ENCODE results near the gene FZD10. TPM values are rescaled to one million over a fixed set of nuclear protein-coding genes. Genes with fewer than 3 reads are reported as not detected.
A peak's percentile ranks its signal among the peaks of the same experiment; 100 is the strongest.

Gene FZD10, protein sequence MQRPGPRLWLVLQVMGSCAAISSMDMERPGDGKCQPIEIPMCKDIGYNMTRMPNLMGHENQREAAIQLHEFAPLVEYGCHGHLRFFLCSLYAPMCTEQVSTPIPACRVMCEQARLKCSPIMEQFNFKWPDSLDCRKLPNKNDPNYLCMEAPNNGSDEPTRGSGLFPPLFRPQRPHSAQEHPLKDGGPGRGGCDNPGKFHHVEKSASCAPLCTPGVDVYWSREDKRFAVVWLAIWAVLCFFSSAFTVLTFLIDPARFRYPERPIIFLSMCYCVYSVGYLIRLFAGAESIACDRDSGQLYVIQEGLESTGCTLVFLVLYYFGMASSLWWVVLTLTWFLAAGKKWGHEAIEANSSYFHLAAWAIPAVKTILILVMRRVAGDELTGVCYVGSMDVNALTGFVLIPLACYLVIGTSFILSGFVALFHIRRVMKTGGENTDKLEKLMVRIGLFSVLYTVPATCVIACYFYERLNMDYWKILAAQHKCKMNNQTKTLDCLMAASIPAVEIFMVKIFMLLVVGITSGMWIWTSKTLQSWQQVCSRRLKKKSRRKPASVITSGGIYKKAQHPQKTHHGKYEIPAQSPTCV
- total RNA-seq (not detected), polyA plus RNA-seq (not detected)

DNA sequence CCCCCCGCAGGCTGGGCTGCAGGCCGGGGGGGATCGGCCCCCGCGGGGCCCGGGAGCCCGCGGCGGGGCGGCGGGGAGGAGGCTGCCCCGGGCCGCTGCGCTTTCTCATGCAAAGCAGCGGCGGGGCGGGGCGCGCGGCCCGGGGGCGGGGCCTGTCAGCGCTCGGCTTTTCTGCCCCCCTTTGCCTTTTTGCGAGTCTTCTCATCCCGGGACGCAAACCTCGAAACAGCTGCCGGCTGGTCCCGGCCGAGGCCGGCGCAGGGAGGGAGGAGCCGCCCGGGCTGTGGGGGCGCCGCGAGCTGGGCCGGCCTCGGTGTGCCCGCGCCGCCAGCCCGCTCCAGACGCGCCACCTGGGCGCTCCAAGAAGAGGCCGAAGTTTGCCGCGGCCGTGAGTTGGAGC is at the start of gene FZD10:
Gene FZD10, plus strand, starts transcription at position 198 of the 400 bp plus-strand sequence. CDS start 479 bp downstream, outside the sequence.
- peaks cover 0 to 2% (median 0%) of the 10 kb centered on the region in 8 donors for H3K9me3 Mint-ChIP-seq
- no peak within 1 kb of the TSS for H3K27ac Mint-ChIP-seq
- ChIA-PET POLR2A (ENCODE audit: partially characterized antibody) (no interaction called here), CTCF (ENCODE audit: partially characterized antibody) (no interaction called here)
- Histone ChIP-seq H3K4me1 (ENCODE audit: insufficient read depth, low read length) (no peaks in the 10 kb centered on the region), H3K27me3 (ENCODE audit: insufficient read depth, low read length) (no peaks in the 10 kb centered on the region), H3K27ac (ENCODE audit: low read depth, low read length) (no peak within 1 kb of the TSS), H3K4me3 (ENCODE audit: low read length in 2 of 2) (no peak within 1 kb of the TSS), H3K9me3 (ENCODE audit: control insufficient read depth in 1 of 2, low read length in 2 of 2) (no peaks in the 10 kb centered on the region), H3K36me3 (ENCODE audit: insufficient read depth, low read length) (no peaks in the 10 kb centered on the region)
- no peaks in the 10 kb centered on the region for H3K36me3 Mint-ChIP-seq
- peaks cover 20 to 26% of the 10 kb centered on the region in 2 donors for H3K27me3 Mint-ChIP-seq
- intact Hi-C loops (cut with micrococcal nuclease), result no loop called here
- peak within 1 kb of the TSS in 3 of 8 donors; percentile 58 to 70 (median 62) for H3K4me3 Mint-ChIP-seq
- peaks cover 0 to 12% (median 0%) of the 10 kb centered on the region in 4 donors for H3K4me1 Mint-ChIP-seq
- no peak for DNase-seq

DNA sequence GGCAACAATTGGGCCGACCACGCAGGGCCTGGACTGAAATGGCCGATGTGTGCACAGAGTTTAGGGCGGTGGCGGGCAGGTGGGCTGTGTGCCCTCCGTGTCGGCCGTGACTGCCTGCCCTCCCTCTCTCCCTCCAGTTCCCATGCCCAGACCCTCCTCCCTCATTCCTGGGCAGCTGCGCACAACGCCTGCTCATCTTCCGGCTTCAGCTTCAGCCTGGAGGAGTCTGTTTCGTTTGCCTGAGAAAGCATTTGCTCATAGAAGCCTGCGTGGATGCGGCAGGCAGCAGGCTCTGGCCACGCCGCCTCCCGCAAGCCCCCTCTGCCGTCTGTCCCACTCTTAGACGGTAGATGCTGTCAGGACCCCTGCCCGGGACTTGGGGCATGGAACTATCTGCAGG is 47.3 kb upstream of the FZD10 start:
- peaks cover 3 to 4% of the 10 kb centered on the region in 2 donors for H3K27me3 Mint-ChIP-seq
- H3K9me3 ChIP-seq (ENCODE audit: control insufficient read depth in 1 of 2, low read length in 2 of 2), result no peaks in the 10 kb centered on the region
- no peaks in the 10 kb centered on the region for H3K27me3 ChIP-seq (ENCODE audit: insufficient read depth, low read length)
- H3K4me3 ChIP-seq (ENCODE audit: low read length in 2 of 2), result no peak overlapping the region
- peaks cover 0 to 4% (median 3%) of the 10 kb centered on the region in 8 donors for H3K9me3 Mint-ChIP-seq
- no peak overlapping the region for H3K27ac ChIP-seq (ENCODE audit: low read depth, low read length)
- intact Hi-C loops (cut with micrococcal nuclease), result no loop called here
- no peak for DNase-seq
- no peaks in the 10 kb centered on the region for H3K36me3 ChIP-seq (ENCODE audit: insufficient read depth, low read length)
- no peak overlapping the region for H3K27ac Mint-ChIP-seq
- H3K4me3 Mint-ChIP-seq, result no peak overlapping the region
- ChIA-PET CTCF (ENCODE audit: partially characterized antibody) (no interaction called here), POLR2A (ENCODE audit: partially characterized antibody) (no interaction called here)
- no peaks in the 10 kb centered on the region for H3K4me1 ChIP-seq (ENCODE audit: insufficient read depth, low read length)
- no peaks in the 10 kb centered on the region for H3K4me1 Mint-ChIP-seq
- H3K36me3 Mint-ChIP-seq, result no peaks in the 10 kb centered on the region

DNA sequence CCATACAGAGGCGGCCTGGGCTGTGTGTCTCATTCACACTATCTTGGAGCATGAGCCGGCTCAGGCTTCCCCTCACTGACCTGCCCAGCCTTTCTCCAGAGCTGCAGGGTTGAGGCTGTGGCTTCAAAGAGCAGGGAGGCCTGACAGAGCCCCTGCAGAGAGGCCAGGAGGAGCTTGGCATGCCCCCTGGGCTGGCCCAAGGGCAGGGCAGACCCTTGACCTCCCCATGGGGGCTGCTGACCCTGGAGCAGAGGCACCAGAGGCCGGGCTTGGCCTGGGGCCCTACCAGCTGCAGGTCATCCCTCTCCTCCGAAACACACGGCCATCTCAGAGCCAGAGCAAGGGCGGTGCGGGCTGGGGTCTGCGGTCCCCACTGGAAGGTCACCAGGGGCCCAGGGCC is 46.6 kb upstream of the FZD10 start:
- Histone ChIP-seq H3K27me3 (ENCODE audit: insufficient read depth, low read length) (no peaks in the 10 kb centered on the region), H3K4me1 (ENCODE audit: insufficient read depth, low read length) (no peaks in the 10 kb centered on the region), H3K27ac (ENCODE audit: low read depth, low read length) (no peak overlapping the region), H3K9me3 (ENCODE audit: control insufficient read depth in 1 of 2, low read length in 2 of 2) (no peaks in the 10 kb centered on the region), H3K36me3 (ENCODE audit: insufficient read depth, low read length) (no peaks in the 10 kb centered on the region), H3K4me3 (ENCODE audit: low read length in 2 of 2) (no peak overlapping the region)
- intact Hi-C loops (cut with micrococcal nuclease), result no loop called here
- Mint-ChIP-seq H3K4me1 (no peaks in the 10 kb centered on the region), H3K27me3 (peaks cover 3% of the 10 kb centered on the region in 2 donors), H3K4me3 (no peak overlapping the region), H3K36me3 (no peaks in the 10 kb centered on the region), H3K27ac (no peak overlapping the region), H3K9me3 (peaks cover 0 to 3% (median 0%) of the 10 kb centered on the region in 8 donors)
- ChIA-PET POLR2A (ENCODE audit: partially characterized antibody) (no interaction called here), CTCF (ENCODE audit: partially characterized antibody) (no interaction called here)
- no peak for DNase-seq

DNA sequence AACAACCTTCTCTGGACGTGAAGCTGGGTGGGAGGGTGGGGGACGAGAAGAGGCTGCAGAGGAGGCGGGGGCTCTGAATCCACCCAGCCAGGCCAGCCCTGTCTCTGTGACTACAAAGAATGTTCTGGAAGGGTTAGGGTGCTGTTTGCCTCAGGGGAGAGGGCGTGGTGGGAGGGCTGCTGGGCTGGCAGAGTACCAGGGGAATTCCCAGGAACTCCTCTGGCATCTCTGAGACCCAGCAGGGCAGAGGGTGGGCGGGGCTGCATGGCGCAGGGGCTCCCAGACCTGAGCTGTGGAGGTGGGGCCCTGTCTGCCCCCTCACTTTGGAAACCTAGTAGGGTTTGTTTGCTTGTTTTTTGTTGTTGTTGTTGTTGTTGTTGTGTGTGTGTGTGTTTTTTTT is 45.5 kb upstream of the FZD10 start:
- Mint-ChIP-seq H3K27me3 (peaks cover 3% of the 10 kb centered on the region in 2 donors), H3K4me1 (no peaks in the 10 kb centered on the region), H3K4me3 (no peak overlapping the region), H3K36me3 (no peaks in the 10 kb centered on the region), H3K27ac (no peak overlapping the region), H3K9me3 (peaks cover 0 to 8% (median 0%) of the 10 kb centered on the region in 8 donors)
- Histone ChIP-seq H3K4me1 (ENCODE audit: insufficient read depth, low read length) (no peaks in the 10 kb centered on the region), H3K36me3 (ENCODE audit: insufficient read depth, low read length) (no peaks in the 10 kb centered on the region), H3K9me3 (ENCODE audit: control insufficient read depth in 1 of 2, low read length in 2 of 2) (no peaks in the 10 kb centered on the region), H3K4me3 (ENCODE audit: low read length in 2 of 2) (no peak overlapping the region), H3K27me3 (ENCODE audit: insufficient read depth, low read length) (no peaks in the 10 kb centered on the region), H3K27ac (ENCODE audit: low read depth, low read length) (no peak overlapping the region)
- CTCF ChIA-PET (ENCODE audit: partially characterized antibody), result no interaction called here
- POLR2A ChIA-PET (ENCODE audit: partially characterized antibody), result no interaction called here
- no peak for DNase-seq
- intact Hi-C loops (cut with micrococcal nuclease), result no loop called here

DNA sequence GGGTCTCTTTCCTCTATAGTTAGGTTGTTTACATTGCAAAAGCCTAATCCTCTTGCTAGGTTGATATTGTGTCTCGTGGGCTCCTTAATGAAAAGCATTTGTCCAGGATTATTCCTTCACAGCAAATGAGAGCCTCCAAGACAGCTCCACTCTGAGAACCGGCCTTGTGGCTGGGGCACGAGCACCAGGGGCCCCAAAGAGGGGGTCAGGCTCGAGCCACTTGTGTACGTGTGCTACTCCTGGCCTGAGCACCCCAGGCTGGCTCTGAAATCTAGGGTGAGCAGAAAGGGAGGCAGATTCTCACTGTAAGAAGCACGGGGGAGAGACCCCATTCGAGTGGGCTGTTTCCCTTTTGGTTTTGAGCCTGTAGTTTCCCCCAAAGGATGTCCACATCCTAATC is 45.0 kb upstream of the FZD10 start:
- intact Hi-C loops (cut with micrococcal nuclease), result no loop called here
- peaks cover 0 to 8% (median 0%) of the 10 kb centered on the region in 8 donors for H3K9me3 Mint-ChIP-seq
- Histone ChIP-seq H3K4me3 (ENCODE audit: low read length in 2 of 2) (no peak overlapping the region), H3K4me1 (ENCODE audit: insufficient read depth, low read length) (no peaks in the 10 kb centered on the region), H3K36me3 (ENCODE audit: insufficient read depth, low read length) (no peaks in the 10 kb centered on the region), H3K27me3 (ENCODE audit: insufficient read depth, low read length) (no peaks in the 10 kb centered on the region), H3K9me3 (ENCODE audit: control insufficient read depth in 1 of 2, low read length in 2 of 2) (no peaks in the 10 kb centered on the region), H3K27ac (ENCODE audit: low read depth, low read length) (no peak overlapping the region)
- DNase-seq, result no peak
- POLR2A ChIA-PET (ENCODE audit: partially characterized antibody), result no interaction called here
- no peaks in the 10 kb centered on the region for H3K4me1 Mint-ChIP-seq
- peaks cover 1 to 2% of the 10 kb centered on the region in 2 donors for H3K27me3 Mint-ChIP-seq
- H3K27ac Mint-ChIP-seq, result no peak overlapping the region
- H3K4me3 Mint-ChIP-seq, result no peak overlapping the region
- no peaks in the 10 kb centered on the region for H3K36me3 Mint-ChIP-seq
- CTCF ChIA-PET (ENCODE audit: partially characterized antibody), result no interaction called here

DNA sequence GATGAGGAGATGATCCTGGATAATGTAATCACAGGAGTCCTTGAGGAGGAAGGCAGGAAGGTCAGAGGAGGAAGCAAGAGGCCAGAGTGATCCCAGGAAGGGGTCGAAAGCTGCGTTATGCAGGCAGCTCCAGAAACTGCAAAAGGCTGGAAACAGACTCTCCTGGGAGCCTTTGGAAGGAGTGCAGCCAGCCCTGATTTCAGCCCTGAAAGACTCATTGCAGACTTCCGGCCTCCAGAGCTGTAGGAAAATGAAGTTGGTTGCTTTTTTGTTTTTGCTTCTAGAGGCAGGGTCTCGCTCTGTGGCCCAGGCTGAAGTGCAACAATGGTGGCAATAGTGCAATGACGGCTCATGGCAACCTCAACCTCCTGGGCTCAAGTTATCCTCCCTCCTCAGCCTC is 44.6 kb upstream of the FZD10 start:
- Histone ChIP-seq H3K27ac (ENCODE audit: low read depth, low read length) (no peak overlapping the region), H3K27me3 (ENCODE audit: insufficient read depth, low read length) (no peaks in the 10 kb centered on the region), H3K36me3 (ENCODE audit: insufficient read depth, low read length) (no peaks in the 10 kb centered on the region), H3K9me3 (ENCODE audit: control insufficient read depth in 1 of 2, low read length in 2 of 2) (no peaks in the 10 kb centered on the region), H3K4me3 (ENCODE audit: low read length in 2 of 2) (no peak overlapping the region), H3K4me1 (ENCODE audit: insufficient read depth, low read length) (no peaks in the 10 kb centered on the region)
- peaks cover 1 to 2% of the 10 kb centered on the region in 2 donors for H3K27me3 Mint-ChIP-seq
- no peaks in the 10 kb centered on the region for H3K36me3 Mint-ChIP-seq
- H3K4me3 Mint-ChIP-seq, result no peak overlapping the region
- intact Hi-C loops (cut with micrococcal nuclease), result no loop called here
- no peak overlapping the region for H3K27ac Mint-ChIP-seq
- no peak for DNase-seq
- ChIA-PET POLR2A (ENCODE audit: partially characterized antibody) (no interaction called here), CTCF (ENCODE audit: partially characterized antibody) (no interaction called here)
- no peaks in the 10 kb centered on the region for H3K4me1 Mint-ChIP-seq
- H3K9me3 Mint-ChIP-seq, result peaks cover 0 to 8% (median 0%) of the 10 kb centered on the region in 8 donors

DNA sequence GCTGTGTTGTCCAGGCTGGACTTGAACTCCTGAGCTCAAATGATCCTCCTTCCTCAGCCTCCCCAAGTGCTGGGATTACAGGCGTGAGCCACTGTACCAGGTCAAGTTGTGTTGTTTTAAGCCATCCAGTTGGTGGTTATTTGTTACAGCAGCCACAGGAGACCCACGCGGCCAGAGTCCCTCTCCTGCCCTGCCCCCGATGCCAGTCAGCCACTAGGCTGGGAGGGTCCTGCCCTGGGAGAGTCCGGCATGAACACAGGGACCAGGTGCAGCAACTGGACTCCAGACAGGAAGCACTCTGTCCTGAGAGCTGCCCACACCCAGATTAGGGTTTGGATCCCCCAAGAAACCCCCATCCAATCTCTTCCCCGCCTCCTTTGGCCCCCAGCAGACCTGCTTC is 44.1 kb upstream of the FZD10 start:
- Histone ChIP-seq H3K27ac (ENCODE audit: low read depth, low read length) (no peak overlapping the region), H3K9me3 (ENCODE audit: control insufficient read depth in 1 of 2, low read length in 2 of 2) (no peaks in the 10 kb centered on the region), H3K4me3 (ENCODE audit: low read length in 2 of 2) (no peak overlapping the region), H3K4me1 (ENCODE audit: insufficient read depth, low read length) (no peaks in the 10 kb centered on the region), H3K27me3 (ENCODE audit: insufficient read depth, low read length) (no peaks in the 10 kb centered on the region), H3K36me3 (ENCODE audit: insufficient read depth, low read length) (no peaks in the 10 kb centered on the region)
- peaks cover 0 to 8% (median 0%) of the 10 kb centered on the region in 8 donors for H3K9me3 Mint-ChIP-seq
- intact Hi-C loops (cut with micrococcal nuclease), result no loop called here
- DNase-seq, result no peak
- H3K36me3 Mint-ChIP-seq, result no peaks in the 10 kb centered on the region
- ChIA-PET POLR2A (ENCODE audit: partially characterized antibody) (no interaction called here), CTCF (ENCODE audit: partially characterized antibody) (no interaction called here)
- no peak overlapping the region for H3K4me3 Mint-ChIP-seq
- no peaks in the 10 kb centered on the region for H3K27me3 Mint-ChIP-seq
- H3K27ac Mint-ChIP-seq, result no peak overlapping the region
- no peaks in the 10 kb centered on the region for H3K4me1 Mint-ChIP-seq

Measured in CD4-positive, alpha-beta memory T cell (primary cell).